IPS-18a (cell line): ENCODE results near the gene CERS1.

Experiments
- H3K27ac ChIP-seq: one replicate; pipeline ENCODE4 v1.5.1; 2013; ENCODE audit warnings: low read length
- H3K27me3 ChIP-seq: one replicate; pipeline ENCODE4 v1.6.1; 2013; ENCODE audit warnings: mild to moderate bottlenecking, low read length; ENCODE audit not compliant: control insufficient read depth, insufficient read depth
- H3K36me3 ChIP-seq: one replicate; pipeline ENCODE4 v1.6.1; 2013; ENCODE audit warnings: low read depth, low read length; ENCODE audit not compliant: control insufficient read depth
- H3K4me1 ChIP-seq: one replicate; pipeline ENCODE4 v1.6.1; 2013; ENCODE audit warnings: low read depth, low read length; ENCODE audit not compliant: control insufficient read depth
- H3K4me3 ChIP-seq: one replicate; pipeline ENCODE4 v1.5.1; 2013; ENCODE audit warnings: low read length
- H3K9ac ChIP-seq: one replicate; pipeline ENCODE4 v1.6.1; 2013; ENCODE audit warnings: mild to moderate bottlenecking, low read length, moderate library complexity
- H3K9me3 ChIP-seq: one replicate; pipeline ENCODE4 v1.6.1; 2013; ENCODE audit warnings: low read depth, low read length; ENCODE audit not compliant: control insufficient read depth

CERS1 gene

GRCh38 chr19:18915639-18916038, 19.7 kb upstream of the CERS1 start:
- no peaks in the 10 kb centered on the region for H3K4me1 ChIP-seq
- H3K9me3 ChIP-seq, result no peaks in the 10 kb centered on the region
- H3K9ac ChIP-seq, result no peak overlapping the region
- no peak overlapping the region for H3K27ac ChIP-seq
- H3K4me3 ChIP-seq, result no peak overlapping the region
- H3K36me3 ChIP-seq, result no peaks in the 10 kb centered on the region
- H3K27me3 ChIP-seq, result no peaks in the 10 kb centered on the region

- Histone ChIP-seq H3K4me1 (no peaks in the 10 kb centered on the region), H3K36me3 (no peaks in the 10 kb centered on the region), H3K27me3 (no peaks in the 10 kb centered on the region), H3K27ac (no peak overlapping the region), H3K9me3 (no peaks in the 10 kb centered on the region), H3K9ac (no peak overlapping the region), H3K4me3 (no peak overlapping the region)
These were observed 17.5 kb upstream of the CERS1 start for GRCh38 chr19:18913466-18913865.

- Histone ChIP-seq H3K4me1 (no peaks in the 10 kb centered on the region), H3K9ac (no peak overlapping the region), H3K9me3 (no peaks in the 10 kb centered on the region), H3K36me3 (peaks cover 1% of the 10 kb centered on the region), H3K4me3 (no peak overlapping the region), H3K27ac (no peak overlapping the region), H3K27me3 (no peaks in the 10 kb centered on the region)
These were observed 17.0 kb upstream of the CERS1 start for GRCh38 chr19:18912933-18913332.

GRCh38 chr19:18910801-18911436, 15.0 kb upstream of the CERS1 start:
- no peak overlapping the region for H3K27ac ChIP-seq
- no peak overlapping the region for H3K9ac ChIP-seq
- no peak overlapping the region for H3K4me3 ChIP-seq
- no peaks in the 10 kb centered on the region for H3K9me3 ChIP-seq
- H3K4me1 ChIP-seq, result no peaks in the 10 kb centered on the region
- no peaks in the 10 kb centered on the region for H3K27me3 ChIP-seq
- H3K36me3 ChIP-seq, result peaks cover 9% of the 10 kb centered on the region

GRCh38 chr19:18910010-18910409, 14.1 kb upstream of the CERS1 start:
- H3K36me3 ChIP-seq, result peaks cover 12% of the 10 kb centered on the region
- H3K4me1 ChIP-seq, result no peaks in the 10 kb centered on the region

GRCh38 chr19:18908917-18909619, 13.1 kb upstream of the CERS1 start:
- Histone ChIP-seq H3K9ac (no peak overlapping the region), H3K4me3 (no peak overlapping the region), H3K36me3 (peaks cover 12% of the 10 kb centered on the region), H3K27ac (no peak overlapping the region), H3K4me1 (no peaks in the 10 kb centered on the region), H3K9me3 (no peaks in the 10 kb centered on the region), H3K27me3 (no peaks in the 10 kb centered on the region)

More at GRCh38 chr19:18910010-18910409, 14.1 kb upstream of the CERS1 start:
- no peak overlapping the region for H3K9ac ChIP-seq
- no peaks in the 10 kb centered on the region for H3K27me3 ChIP-seq
- no peaks in the 10 kb centered on the region for H3K9me3 ChIP-seq
- H3K27ac ChIP-seq, result no peak overlapping the region
- H3K4me3 ChIP-seq, result no peak overlapping the region

- Histone ChIP-seq H3K4me3 (no peak overlapping the region), H3K36me3 (peaks cover 12% of the 10 kb centered on the region), H3K4me1 (no peaks in the 10 kb centered on the region), H3K27ac (no peak overlapping the region), H3K9ac (no peak overlapping the region), H3K9me3 (no peaks in the 10 kb centered on the region), H3K27me3 (no peaks in the 10 kb centered on the region)
These were observed 10.9 kb upstream of the CERS1 start for GRCh38 chr19:18906605-18907519.

GRCh38 chr19:18905513-18906236, 9.7 kb upstream of the CERS1 start:
- Histone ChIP-seq H3K36me3 (peaks cover 12% of the 10 kb centered on the region), H3K9ac (no peak overlapping the region), H3K27ac (no peak overlapping the region)

GRCh38 chr19:18905058-18905456, 9.1 kb upstream of the CERS1 start:
- peaks cover 12% of the 10 kb centered on the region for H3K36me3 ChIP-seq
- H3K9me3 ChIP-seq, result no peaks in the 10 kb centered on the region
- H3K27ac ChIP-seq, result no peak overlapping the region
- no peak overlapping the region for H3K9ac ChIP-seq
- H3K27me3 ChIP-seq, result no peaks in the 10 kb centered on the region
- no peaks in the 10 kb centered on the region for H3K4me1 ChIP-seq
- H3K4me3 ChIP-seq, result no peak overlapping the region

More at GRCh38 chr19:18905513-18906236, 9.7 kb upstream of the CERS1 start:
- H3K9me3 ChIP-seq, result no peaks in the 10 kb centered on the region
- no peak overlapping the region for H3K4me3 ChIP-seq
- H3K4me1 ChIP-seq, result no peaks in the 10 kb centered on the region
- no peaks in the 10 kb centered on the region for H3K27me3 ChIP-seq

- peaks cover 12% of the 10 kb centered on the region for H3K36me3 ChIP-seq
- no peak overlapping the region for H3K4me3 ChIP-seq
These were observed 8.5 kb upstream of the CERS1 start for GRCh38 chr19:18904334-18905057.

More at GRCh38 chr19:18904334-18905057, 8.5 kb upstream of the CERS1 start:
- no peaks in the 10 kb centered on the region for H3K4me1 ChIP-seq
- H3K9me3 ChIP-seq, result no peaks in the 10 kb centered on the region
- H3K27me3 ChIP-seq, result no peaks in the 10 kb centered on the region
- H3K27ac ChIP-seq, result no peak overlapping the region
- no peak overlapping the region for H3K9ac ChIP-seq
